T-helper 1 cell treated with Interleukin-12 subunit alpha and Interleukin-12 subunit beta and Interleukin-4 antibody, amounts not matched to agents 30 μg/mL and 1 μg/mL, for 36 hours (primary cell): Measurements from ENCODE around the gene SYTL1.

ENCODE experiments used
- H3K27ac Mint-ChIP-seq: one replicate; pipeline ENCODE4 v1.8.0; 2021; ENCODE audit warnings: mild to moderate bottlenecking, mixed read lengths
- H3K27me3 Mint-ChIP-seq: one replicate; pipeline ENCODE4 v1.8.0; 2021; ENCODE audit warnings: low read depth, mixed read lengths
- H3K36me3 Mint-ChIP-seq: one replicate; pipeline ENCODE4 v1.8.0; 2021; ENCODE audit warnings: low read depth, mixed read lengths
- H3K4me1 Mint-ChIP-seq: one replicate; pipeline ENCODE4 v1.8.0; 2021; ENCODE audit warnings: low read depth, mixed read lengths
- H3K4me3 Mint-ChIP-seq: one replicate; pipeline ENCODE4 v1.8.0; 2021; ENCODE audit warnings: mild to moderate bottlenecking, moderate library complexity, mixed read lengths
- H3K9me3 Mint-ChIP-seq: one replicate; pipeline ENCODE4 v1.8.0; 2021; ENCODE audit warnings: mixed read lengths

The SYTL1 gene

GRCh38 chr1:27392096-27392777 is 50.4 kb downstream of the SYTL1 start, which contains the start of gene GPR3:
GPR3 (plus strand) TSS chr1:27392622; CDS start chr1:27393799, 1,177 bp downstream.
- H3K36me3 Mint-ChIP-seq, result no peaks in the 10 kb centered on the region
- peak within 1 kb of the TSS; percentile 72 for H3K4me3 Mint-ChIP-seq
- no peaks in the 10 kb centered on the region for H3K9me3 Mint-ChIP-seq

GRCh38 chr1:27392778-27393635 is 51.2 kb downstream of the SYTL1 start:
- Mint-ChIP-seq H3K4me3 (peak overlapping the region; percentile 65), H3K27ac (peak overlapping the region; percentile 45), H3K9me3 (no peaks in the 10 kb centered on the region), H3K36me3 (no peaks in the 10 kb centered on the region), H3K27me3 (peaks cover 17% of the 10 kb centered on the region), H3K4me1 (peaks cover 14% of the 10 kb centered on the region)

More at GRCh38 chr1:27392096-27392777, 50.4 kb downstream of the SYTL1 start, which contains the start of gene GPR3:
- Mint-ChIP-seq H3K27me3 (peaks cover 17% of the 10 kb centered on the region), H3K4me1 (peaks cover 14% of the 10 kb centered on the region), H3K27ac (peak within 1 kb of the TSS; percentile 84)

GRCh38 chr1:27393641-27394281 is 51.9 kb downstream of the SYTL1 start:
- no peak overlapping the region for H3K27ac Mint-ChIP-seq
- H3K36me3 Mint-ChIP-seq, result no peaks in the 10 kb centered on the region
- H3K4me3 Mint-ChIP-seq, result peak overlapping the region; percentile 65
- peaks cover 11% of the 10 kb centered on the region for H3K4me1 Mint-ChIP-seq
- H3K9me3 Mint-ChIP-seq, result no peaks in the 10 kb centered on the region
- peaks cover 13% of the 10 kb centered on the region for H3K27me3 Mint-ChIP-seq

GRCh38 chr1:27394282-27394658 is 52.4 kb downstream of the SYTL1 start:
- Mint-ChIP-seq H3K4me1 (peaks cover 11% of the 10 kb centered on the region), H3K27ac (peak overlapping the region; percentile 46), H3K4me3 (peak overlapping the region; percentile 17), H3K27me3 (peaks cover 11% of the 10 kb centered on the region), H3K36me3 (no peaks in the 10 kb centered on the region), H3K9me3 (no peaks in the 10 kb centered on the region)

GRCh38 chr1:27394925-27395324 is 53.1 kb downstream of the SYTL1 start:
- no peak overlapping the region for H3K27ac Mint-ChIP-seq
- H3K9me3 Mint-ChIP-seq, result no peaks in the 10 kb centered on the region
- no peaks in the 10 kb centered on the region for H3K36me3 Mint-ChIP-seq
- no peak overlapping the region for H3K4me3 Mint-ChIP-seq
- peaks cover 5% of the 10 kb centered on the region for H3K27me3 Mint-ChIP-seq
- H3K4me1 Mint-ChIP-seq, result peaks cover 11% of the 10 kb centered on the region

- Mint-ChIP-seq H3K36me3 (no peaks in the 10 kb centered on the region), H3K4me1 (peaks cover 11% of the 10 kb centered on the region), H3K27ac (no peak overlapping the region), H3K27me3 (peaks cover 4% of the 10 kb centered on the region), H3K4me3 (no peak overlapping the region), H3K9me3 (no peaks in the 10 kb centered on the region)
Observed at GRCh38 chr1:27395441-27396195, 53.8 kb downstream of the SYTL1 start.

GRCh38 chr1:27397110-27397509 is 55.3 kb downstream of the SYTL1 start:
- Mint-ChIP-seq H3K36me3 (no peaks in the 10 kb centered on the region), H3K9me3 (no peaks in the 10 kb centered on the region), H3K27ac (no peak overlapping the region), H3K27me3 (peaks cover 2% of the 10 kb centered on the region), H3K4me3 (no peak overlapping the region), H3K4me1 (peaks cover 6% of the 10 kb centered on the region)

- H3K4me3 Mint-ChIP-seq, result no peak overlapping the region
- H3K4me1 Mint-ChIP-seq, result peaks cover 3% of the 10 kb centered on the region
- H3K36me3 Mint-ChIP-seq, result no peaks in the 10 kb centered on the region
- no peak overlapping the region for H3K27ac Mint-ChIP-seq
- no peaks in the 10 kb centered on the region for H3K9me3 Mint-ChIP-seq
- H3K27me3 Mint-ChIP-seq, result no peaks in the 10 kb centered on the region
Observed at GRCh38 chr1:27397749-27398148, 55.9 kb downstream of the SYTL1 start.

GRCh38 chr1:27398405-27399149 is 56.8 kb downstream of the SYTL1 start:
- H3K36me3 Mint-ChIP-seq, result no peaks in the 10 kb centered on the region
- H3K4me1 Mint-ChIP-seq, result peaks cover 4% of the 10 kb centered on the region
- H3K27ac Mint-ChIP-seq, result no peak overlapping the region
- H3K4me3 Mint-ChIP-seq, result no peak overlapping the region
- no peaks in the 10 kb centered on the region for H3K27me3 Mint-ChIP-seq
- no peaks in the 10 kb centered on the region for H3K9me3 Mint-ChIP-seq

GRCh38 chr1:27399251-27400025 is 57.6 kb downstream of the SYTL1 start:
- H3K4me1 Mint-ChIP-seq, result peaks cover 4% of the 10 kb centered on the region
- no peaks in the 10 kb centered on the region for H3K9me3 Mint-ChIP-seq
- peaks cover under 1% of the 10 kb centered on the region for H3K36me3 Mint-ChIP-seq
- no peaks in the 10 kb centered on the region for H3K27me3 Mint-ChIP-seq
- no peak overlapping the region for H3K27ac Mint-ChIP-seq
- H3K4me3 Mint-ChIP-seq, result no peak overlapping the region

GRCh38 chr1:27400082-27400962 is 58.5 kb downstream of the SYTL1 start:
- no peaks in the 10 kb centered on the region for H3K9me3 Mint-ChIP-seq
- no peaks in the 10 kb centered on the region for H3K27me3 Mint-ChIP-seq
- H3K4me1 Mint-ChIP-seq, result peaks cover 2% of the 10 kb centered on the region
- H3K36me3 Mint-ChIP-seq, result peaks cover 3% of the 10 kb centered on the region
- no peak overlapping the region for H3K27ac Mint-ChIP-seq
- no peak overlapping the region for H3K4me3 Mint-ChIP-seq

GRCh38 chr1:27400963-27401341 is 59.1 kb downstream of the SYTL1 start:
- Mint-ChIP-seq H3K4me1 (peaks cover 2% of the 10 kb centered on the region), H3K9me3 (no peaks in the 10 kb centered on the region), H3K27me3 (no peaks in the 10 kb centered on the region), H3K36me3 (peaks cover 3% of the 10 kb centered on the region), H3K4me3 (no peak overlapping the region), H3K27ac (no peak overlapping the region)
